ENCODE data around the gene EGFR.

DNA sequence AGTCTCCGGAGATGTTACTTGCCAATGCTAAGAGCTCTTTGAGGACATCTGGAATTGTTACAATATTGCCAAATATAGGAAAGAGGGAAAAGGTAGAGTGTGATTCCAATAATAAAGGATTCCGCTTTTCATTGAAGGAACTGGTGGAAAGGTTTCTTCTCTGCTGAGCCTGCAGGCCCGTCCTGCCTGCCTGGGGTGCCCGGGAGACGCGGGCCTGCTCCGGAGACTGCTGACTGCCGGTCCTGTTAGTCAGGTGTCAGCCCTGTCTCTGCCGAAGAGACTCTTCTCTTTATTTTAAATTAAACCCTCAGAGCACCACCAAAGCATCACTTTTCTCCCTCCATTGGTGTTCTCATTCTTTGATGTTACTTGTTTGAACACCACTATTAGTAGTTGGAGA, 2.2 kb downstream of the EGFR start:
- TF ChIP-seq, protein P1, sequence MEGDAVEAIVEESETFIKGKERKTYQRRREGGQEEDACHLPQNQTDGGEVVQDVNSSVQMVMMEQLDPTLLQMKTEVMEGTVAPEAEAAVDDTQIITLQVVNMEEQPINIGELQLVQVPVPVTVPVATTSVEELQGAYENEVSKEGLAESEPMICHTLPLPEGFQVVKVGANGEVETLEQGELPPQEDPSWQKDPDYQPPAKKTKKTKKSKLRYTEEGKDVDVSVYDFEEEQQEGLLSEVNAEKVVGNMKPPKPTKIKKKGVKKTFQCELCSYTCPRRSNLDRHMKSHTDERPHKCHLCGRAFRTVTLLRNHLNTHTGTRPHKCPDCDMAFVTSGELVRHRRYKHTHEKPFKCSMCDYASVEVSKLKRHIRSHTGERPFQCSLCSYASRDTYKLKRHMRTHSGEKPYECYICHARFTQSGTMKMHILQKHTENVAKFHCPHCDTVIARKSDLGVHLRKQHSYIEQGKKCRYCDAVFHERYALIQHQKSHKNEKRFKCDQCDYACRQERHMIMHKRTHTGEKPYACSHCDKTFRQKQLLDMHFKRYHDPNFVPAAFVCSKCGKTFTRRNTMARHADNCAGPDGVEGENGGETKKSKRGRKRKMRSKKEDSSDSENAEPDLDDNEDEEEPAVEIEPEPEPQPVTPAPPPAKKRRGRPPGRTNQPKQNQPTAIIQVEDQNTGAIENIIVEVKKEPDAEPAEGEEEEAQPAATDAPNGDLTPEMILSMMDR (conservative IDR thresholded peaks at IDR 0.05 in 1 of 2, IDR thresholded peaks at IDR 0.05 in 1 of 2; ENCODE audit: low read depth in 1 of 2, low read length in 2 of 2) = no peak
- TF ChIP-seq EZH2 (IDR thresholded peaks at IDR 0.05; ENCODE audit: low read length, missing control alignments) = no peak

Data from fibroblast of lung (primary cell).